GM19099 (cell line): ENCODE data around the gene MTX3.

Experiments
- POLR2A ChIP-seq: IDR thresholded peaks from 3 replicates; pipeline ENCODE4 v1.6.1; 2011; ENCODE audit warnings: low read depth; ENCODE audit not compliant: insufficient read length; ENCODE audit errors: extremely low read depth

Gene MTX3, protein sequence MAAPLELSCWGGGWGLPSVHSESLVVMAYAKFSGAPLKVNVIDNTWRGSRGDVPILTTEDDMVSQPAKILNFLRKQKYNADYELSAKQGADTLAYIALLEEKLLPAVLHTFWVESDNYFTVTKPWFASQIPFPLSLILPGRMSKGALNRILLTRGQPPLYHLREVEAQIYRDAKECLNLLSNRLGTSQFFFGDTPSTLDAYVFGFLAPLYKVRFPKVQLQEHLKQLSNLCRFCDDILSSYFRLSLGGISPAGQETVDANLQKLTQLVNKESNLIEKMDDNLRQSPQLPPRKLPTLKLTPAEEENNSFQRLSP

DNA sequence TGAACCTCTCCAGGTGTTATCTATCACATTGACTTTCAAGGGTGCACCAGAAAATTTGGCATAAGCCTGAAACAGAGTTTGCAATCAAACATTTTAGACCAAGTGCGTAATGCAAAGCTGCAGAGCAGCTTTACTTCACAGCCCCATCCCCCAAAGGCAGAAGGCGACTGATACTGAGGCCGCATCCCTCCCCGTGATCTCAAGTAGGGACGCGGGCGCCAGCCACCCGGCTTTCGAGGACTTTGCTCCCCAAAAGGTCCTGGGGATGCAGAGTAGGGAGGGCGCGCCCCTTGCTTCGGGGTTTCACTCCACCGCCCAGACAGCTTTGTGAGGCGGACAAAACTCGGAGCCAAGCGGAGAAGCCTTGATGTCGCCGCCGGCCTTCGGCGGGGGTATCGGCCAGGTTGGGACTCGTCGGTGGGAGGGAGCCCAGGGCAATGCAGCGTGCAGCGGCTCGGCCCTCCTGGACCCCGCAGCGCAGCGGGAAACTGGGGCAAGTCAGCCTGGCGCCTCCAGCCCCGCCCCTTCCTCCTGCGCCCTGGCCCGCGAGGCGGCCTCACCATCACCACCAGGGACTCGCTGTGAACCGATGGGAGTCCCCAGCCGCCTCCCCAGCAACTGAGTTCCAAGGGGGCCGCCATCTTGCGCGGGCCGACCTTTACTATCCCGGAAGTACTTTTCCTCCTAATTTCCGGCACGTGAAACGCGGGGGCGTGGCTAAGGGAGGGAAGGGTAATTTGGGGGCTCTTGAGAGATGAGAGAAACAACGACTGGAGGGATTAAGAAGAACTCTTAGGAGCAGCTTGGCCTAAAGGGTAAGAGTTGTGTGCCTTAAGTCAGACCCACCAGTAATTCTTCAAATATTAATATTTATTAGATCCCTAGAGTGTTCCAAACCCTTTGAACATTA, at the start of gene MTX3:
Gene MTX3, minus strand, starts transcription at position 665 of the 910 bp plus-strand sequence. Its CDS starts 24 bp downstream, at position 641.
- TF ChIP-seq POLR2A: peak; percentile 76

GRCh38 chr5:80039650-80040049, 48.6 kb upstream of the MTX3 start:
- no peak for TF ChIP-seq POLR2A

DNA sequence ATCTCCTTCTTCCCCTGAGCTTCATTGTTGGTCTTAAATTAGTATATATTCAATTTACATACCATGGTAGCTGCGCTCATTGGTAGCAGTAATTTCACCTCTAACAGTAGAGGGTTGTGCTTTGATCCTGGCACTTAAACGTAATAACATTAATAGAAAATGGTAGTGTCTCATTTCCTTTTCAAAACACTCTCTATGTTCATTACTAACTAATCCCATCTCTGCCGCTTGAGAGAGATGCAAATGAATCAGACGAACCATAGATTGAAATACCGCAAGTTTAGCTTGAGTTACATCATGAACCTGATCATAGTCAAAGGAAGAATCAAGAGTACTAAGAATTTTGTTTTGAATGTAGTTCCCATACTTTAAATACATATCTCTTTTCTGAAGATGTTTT, 46.3 kb upstream of the MTX3 start:
- TF ChIP-seq POLR2A: no peak

- TF ChIP-seq POLR2A: no peak
These were observed 45.6 kb upstream of the MTX3 start for GRCh38 chr5:80036615-80037014.

- no peak for TF ChIP-seq POLR2A
These were observed 44.8 kb upstream of the MTX3 start for GRCh38 chr5:80035839-80036238.

GRCh38 chr5:80034962-80035821, 44.1 kb upstream of the MTX3 start, which contains the start of gene THBS4:
Gene THBS4, plus strand, starts transcription at chr5:80035348. Its CDS starts 190 bp downstream, at chr5:80035538.
- TF ChIP-seq POLR2A: no peak

DNA sequence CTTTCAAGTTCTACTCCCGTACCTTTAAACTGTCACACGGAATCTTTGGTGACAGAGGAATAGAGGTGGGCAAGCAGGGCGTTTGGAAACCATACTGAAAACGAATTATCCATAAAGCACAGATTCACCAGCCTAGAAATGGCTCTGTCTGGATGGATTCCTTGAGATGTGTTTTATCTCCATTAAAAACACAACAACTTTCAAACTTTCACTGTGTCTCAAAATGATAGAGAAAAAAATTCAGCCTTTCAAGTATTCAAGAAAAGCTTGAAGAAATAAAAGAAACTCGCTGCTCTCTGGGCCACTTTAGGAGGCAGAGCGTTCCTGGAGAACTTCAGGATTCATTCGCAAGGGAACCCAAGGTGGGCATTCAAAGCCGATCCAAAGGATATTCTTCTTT, 43.5 kb upstream of the MTX3 start:
- no peak for TF ChIP-seq POLR2A

DNA sequence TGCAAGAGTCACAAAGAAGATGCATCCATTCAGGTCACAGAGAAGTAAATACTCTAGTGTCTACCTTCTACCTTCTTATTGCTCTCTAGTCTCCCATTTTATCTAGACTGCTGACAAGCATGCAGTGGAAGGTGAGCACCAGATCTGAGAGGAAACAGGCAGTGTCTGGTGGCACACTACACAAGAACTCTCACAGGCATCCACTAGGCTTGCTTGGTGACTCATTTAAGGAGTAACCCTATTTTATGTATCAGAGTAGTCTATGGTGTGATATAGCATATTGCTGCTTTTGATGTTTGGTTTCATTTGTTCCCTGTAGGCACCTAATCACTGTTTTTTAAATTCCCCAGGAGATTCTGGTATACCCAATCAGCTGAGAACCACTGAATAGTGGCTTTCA, 42.5 kb upstream of the MTX3 start:
- no peak for TF ChIP-seq POLR2A

DNA sequence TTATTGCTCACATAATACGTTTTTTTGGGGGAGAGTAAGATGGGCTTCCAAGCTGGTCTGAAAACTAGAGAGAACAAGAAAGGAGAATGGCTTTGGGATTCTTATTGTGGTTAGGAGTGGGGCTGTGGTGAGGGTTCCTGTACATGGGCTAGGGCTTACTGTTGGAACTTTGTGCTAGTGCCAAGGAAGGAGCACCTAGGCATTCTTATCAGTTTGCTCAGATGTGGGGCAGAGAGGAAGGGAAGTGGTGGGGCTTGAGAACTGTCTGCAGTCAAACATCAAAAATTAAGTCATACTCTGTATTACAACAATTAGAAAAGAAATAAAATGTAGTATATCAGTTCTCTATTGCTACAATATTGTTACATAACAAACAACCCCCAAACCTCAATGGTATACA, 40.0 kb upstream of the MTX3 start:
- TF ChIP-seq POLR2A: no peak

GRCh38 chr5:80026841-80027240, 35.8 kb upstream of the MTX3 start:
- no peak for TF ChIP-seq POLR2A

DNA sequence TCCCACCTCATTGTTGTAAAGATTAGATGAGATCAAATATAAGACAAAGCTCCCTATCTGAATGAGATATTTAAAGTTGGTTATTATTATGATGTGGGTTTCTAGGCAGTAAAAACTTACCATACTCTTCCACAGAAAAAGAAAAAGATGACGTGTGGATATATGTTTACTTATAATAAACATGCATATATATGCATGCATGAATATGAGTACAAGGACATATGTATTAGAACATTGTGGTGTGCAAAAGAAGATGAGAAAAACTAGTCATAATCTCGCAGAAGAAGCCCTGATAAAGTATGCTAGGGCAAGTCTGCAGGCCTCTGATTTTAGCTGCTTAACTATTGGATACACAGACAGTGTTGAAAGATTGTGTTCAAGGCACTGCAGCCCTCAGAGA, 34.0 kb upstream of the MTX3 start:
- no peak for TF ChIP-seq POLR2A

GRCh38 chr5:80010754-80011392, 19.8 kb upstream of the MTX3 start:
- no peak for TF ChIP-seq POLR2A

- no peak for TF ChIP-seq POLR2A
These were observed 18.1 kb upstream of the MTX3 start for GRCh38 chr5:80008995-80009765.

DNA sequence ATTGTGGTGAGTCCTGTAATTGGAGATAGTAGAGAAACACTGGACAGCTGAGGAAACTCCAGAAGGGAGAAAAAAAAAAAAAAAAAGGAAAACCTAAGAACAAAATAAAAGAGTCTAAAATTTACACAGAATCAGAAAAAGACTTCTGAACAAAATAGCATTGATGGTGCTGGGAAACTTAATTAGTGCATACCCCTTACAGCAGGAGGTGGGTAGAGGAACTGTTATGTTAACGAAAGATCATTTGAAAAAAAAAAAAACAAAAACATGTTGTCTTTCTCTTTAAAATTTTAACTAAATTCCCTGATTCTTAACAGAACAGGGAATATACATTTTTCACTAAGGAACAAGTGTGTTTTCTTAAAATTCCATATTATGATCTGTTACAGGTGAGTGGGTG, 11.6 kb upstream of the MTX3 start:
- TF ChIP-seq POLR2A: no peak
